Left ventricle myocardium inferior (tissue), 1 donor: Measurements from ENCODE around the gene GBP2. TPM values are rescaled to one million over a fixed set of nuclear protein-coding genes. Genes with fewer than 3 reads are reported as not detected.
A peak's percentile ranks its signal among the peaks of the same experiment; 100 is the strongest.

Experiments used
- DNase-seq: peaks from one replicate; pipeline ENCODE4 v3.0.0-alpha.2; 2020
- H3K27ac ChIP-seq: fragments of 200-600 bp; replicated peaks from 2 replicates; pipeline ENCODE4 v1.8.0; 2021
- H3K27me3 ChIP-seq: fragments of 200-600 bp; 2 replicates; pipeline ENCODE4 v1.8.0; 2021; ENCODE audit warnings: low read depth
- H3K36me3 ChIP-seq: fragments of 200-600 bp; 2 replicates; pipeline ENCODE4 v1.8.0; 2021
- H3K4me1 ChIP-seq: fragments of 200-600 bp; 2 replicates; pipeline ENCODE4 v1.8.0; 2021
- H3K4me3 ChIP-seq: fragments of 200-600 bp; 2 replicates; pipeline ENCODE4 v1.8.0; 2021; ENCODE audit warnings: mild to moderate bottlenecking, moderate library complexity
- H3K9me3 ChIP-seq: fragments of 200-600 bp; replicated peaks from 2 replicates; pipeline ENCODE4 v1.8.0; 2021
- intact Hi-C: fragments of 100-400 bp; cut with micrococcal nuclease; formaldehyde crosslinking; loops from one replicate; pipeline ENCODE4 v1.11.0; 2022
- total RNA-seq: library from RNA; stranded (reverse); fragmentation: NEBNext Ultra II Directional; extraction: Animal tissue kit (Norgen Biotek cat#: 25700); gene quantifications from one replicate; pipeline ENCODE4 v1.2.1, GENCODE V29; 2021
- TF ChIP-seq, protein P1 (sequence below): fragments of 200-600 bp; IDR thresholded peaks from 2 replicates; pipeline ENCODE4 v1.8.0; 2021; ENCODE audit warnings: antibody characterized with exemption, mild to moderate bottlenecking, borderline replicate concordance
- donor health status: DM: no; HTN: yes; CAD: no; lungs with severe emphysema.

GBP2 gene
- total RNA-seq, 1 donor from 2014 or later, result 8.8 TPM

GRCh38 chr1:89125240-89125912 lies 538 bp downstream of the GBP2 start:
- H3K4me1 ChIP-seq, result peaks cover 47% of the 10 kb centered on the region
- no peak for DNase-seq
- H3K36me3 ChIP-seq, result peaks cover 16% of the 10 kb centered on the region
- TF ChIP-seq, protein P1, sequence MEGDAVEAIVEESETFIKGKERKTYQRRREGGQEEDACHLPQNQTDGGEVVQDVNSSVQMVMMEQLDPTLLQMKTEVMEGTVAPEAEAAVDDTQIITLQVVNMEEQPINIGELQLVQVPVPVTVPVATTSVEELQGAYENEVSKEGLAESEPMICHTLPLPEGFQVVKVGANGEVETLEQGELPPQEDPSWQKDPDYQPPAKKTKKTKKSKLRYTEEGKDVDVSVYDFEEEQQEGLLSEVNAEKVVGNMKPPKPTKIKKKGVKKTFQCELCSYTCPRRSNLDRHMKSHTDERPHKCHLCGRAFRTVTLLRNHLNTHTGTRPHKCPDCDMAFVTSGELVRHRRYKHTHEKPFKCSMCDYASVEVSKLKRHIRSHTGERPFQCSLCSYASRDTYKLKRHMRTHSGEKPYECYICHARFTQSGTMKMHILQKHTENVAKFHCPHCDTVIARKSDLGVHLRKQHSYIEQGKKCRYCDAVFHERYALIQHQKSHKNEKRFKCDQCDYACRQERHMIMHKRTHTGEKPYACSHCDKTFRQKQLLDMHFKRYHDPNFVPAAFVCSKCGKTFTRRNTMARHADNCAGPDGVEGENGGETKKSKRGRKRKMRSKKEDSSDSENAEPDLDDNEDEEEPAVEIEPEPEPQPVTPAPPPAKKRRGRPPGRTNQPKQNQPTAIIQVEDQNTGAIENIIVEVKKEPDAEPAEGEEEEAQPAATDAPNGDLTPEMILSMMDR, result no peak
- peak overlapping the region; percentile 69 for H3K4me3 ChIP-seq
- peak overlapping the region; percentile 82 for H3K27ac ChIP-seq
- H3K9me3 ChIP-seq, result no peaks in the 10 kb centered on the region
- no peaks in the 10 kb centered on the region for H3K27me3 ChIP-seq
- intact Hi-C loops, result no loop called here

GRCh38 chr1:89121641-89122040 lies 4.3 kb downstream of the GBP2 start:
- Histone ChIP-seq H3K4me3 (no peak overlapping the region), H3K27me3 (no peaks in the 10 kb centered on the region), H3K27ac (no peak overlapping the region), H3K4me1 (peaks cover 26% of the 10 kb centered on the region), H3K36me3 (peaks cover 52% of the 10 kb centered on the region), H3K9me3 (no peaks in the 10 kb centered on the region)
- intact Hi-C loops, result no loop called here
- DNase-seq, result no peak
- TF ChIP-seq, protein P1, result no peak

- Histone ChIP-seq H3K36me3 (peaks cover 91% of the 10 kb centered on the region), H3K27ac (no peak overlapping the region), H3K4me3 (no peak overlapping the region), H3K4me1 (no peaks in the 10 kb centered on the region), H3K27me3 (no peaks in the 10 kb centered on the region), H3K9me3 (no peaks in the 10 kb centered on the region)
- no peak for DNase-seq
- intact Hi-C loops, result no loop called here
- TF ChIP-seq, protein P1, result no peak
Observed at GRCh38 chr1:89114662-89115061, 11.3 kb downstream of the GBP2 start.

DNA sequence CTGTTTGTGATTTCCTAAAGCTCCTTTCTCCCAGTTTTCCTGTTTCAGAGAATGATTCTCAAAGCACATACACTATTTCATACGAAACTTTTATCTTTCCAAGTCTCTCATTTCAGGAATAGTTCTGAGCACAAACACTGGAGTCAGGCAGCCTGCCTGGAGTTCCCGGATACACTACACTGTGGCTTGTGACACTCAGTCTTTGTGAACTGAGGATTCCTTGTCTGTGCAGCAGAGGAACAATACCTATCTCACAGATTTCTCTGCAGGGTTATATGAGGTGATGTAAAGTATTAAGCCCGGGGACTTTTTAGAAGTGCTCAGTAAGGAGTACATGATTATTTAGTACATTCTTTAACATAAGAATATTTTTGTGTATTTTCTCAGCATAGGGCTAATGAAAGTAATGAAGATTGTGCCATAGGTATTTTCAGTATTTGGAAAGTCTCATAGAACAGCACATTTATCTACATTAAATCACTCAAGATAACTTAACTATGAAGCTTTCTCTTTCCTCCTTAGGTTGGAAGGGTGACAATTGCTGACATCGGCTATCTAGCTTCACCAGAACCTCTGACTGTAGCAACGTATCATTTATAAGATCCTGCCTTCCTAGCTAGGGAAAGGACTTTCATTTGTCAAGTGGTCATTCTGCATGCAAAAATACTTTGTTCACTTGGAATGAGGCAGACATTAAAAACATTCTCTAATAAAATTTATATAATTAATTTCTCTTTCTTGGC lies 12.9 kb downstream of the GBP2 start:
- Histone ChIP-seq H3K36me3 (peaks cover 92% of the 10 kb centered on the region), H3K4me1 (no peaks in the 10 kb centered on the region), H3K9me3 (no peaks in the 10 kb centered on the region), H3K27me3 (no peaks in the 10 kb centered on the region), H3K4me3 (no peak overlapping the region), H3K27ac (no peak overlapping the region)
- no peak for DNase-seq
- TF ChIP-seq, protein P1, result no peak
- intact Hi-C loops, result no loop called here

GRCh38 chr1:89104687-89105086 lies 21.2 kb downstream of the GBP2 start:
- H3K27me3 ChIP-seq, result no peaks in the 10 kb centered on the region
- H3K36me3 ChIP-seq, result peaks cover 48% of the 10 kb centered on the region
- TF ChIP-seq, protein P1, result no peak
- DNase-seq, result no peak
- peaks cover 3% of the 10 kb centered on the region for H3K9me3 ChIP-seq
- intact Hi-C loops, result no loop called here
- no peak overlapping the region for H3K4me3 ChIP-seq
- no peaks in the 10 kb centered on the region for H3K4me1 ChIP-seq
- H3K27ac ChIP-seq, result no peak overlapping the region
